ENCODE measurements around the gene WDR37.

The WDR37 gene

DNA sequence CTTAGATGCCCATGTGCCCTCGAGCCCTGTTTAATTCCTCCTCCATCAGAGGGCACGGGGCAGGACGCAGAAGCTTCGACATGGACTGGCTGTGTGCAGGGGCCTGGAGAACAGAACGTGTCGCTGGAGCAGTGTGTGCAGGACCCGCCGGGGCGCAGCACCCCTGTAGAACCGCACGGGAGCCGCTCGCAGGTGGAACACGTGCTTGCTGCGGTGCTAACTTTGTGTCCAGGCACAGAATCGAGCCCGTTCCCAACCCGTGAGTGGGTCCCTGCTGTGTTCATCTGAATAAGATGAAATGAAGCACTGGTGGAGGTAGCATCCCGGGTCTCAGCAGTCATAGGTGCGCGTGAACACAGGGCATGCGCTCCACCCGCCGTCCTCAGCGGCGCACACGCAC lies 116.9 kb downstream of the WDR37 start:
- no peaks in the 10 kb centered on the region for H3K27me3 ChIP-seq (ENCODE audit: insufficient read depth, low read length, poor library complexity)
- no peaks in the 10 kb centered on the region for H3K79me2 ChIP-seq (ENCODE audit: insufficient read depth, low read length)
- no peaks in the 10 kb centered on the region for H3K4me1 ChIP-seq (ENCODE audit: insufficient read depth, low read length)
- no peak for ATAC-seq (ENCODE audit: insufficient read depth, low read depth)
- H4K20me1 ChIP-seq (ENCODE audit: insufficient read depth, low read length) = 0 out of 2 replicates have a peak, but pooled peaks cover 2% of the 10 kb centered on the region
- no peaks in the 10 kb centered on the region for H3K9me3 ChIP-seq (ENCODE audit: insufficient read depth, low read length, severe bottlenecking)
- H3K4me3 ChIP-seq (ENCODE audit: low read depth in 1 of 2, low read length in 2 of 2) = no peak overlapping the region
- no peak overlapping the region for H2AFZ ChIP-seq (ENCODE audit: low read depth, low read length)
- no peak for DNase-seq
- no peak for TF ChIP-seq EZH2 (IDR thresholded peaks at IDR 0.05; ENCODE audit: borderline replicate concordance, low read depth, low read length, severe bottlenecking)
- TF ChIP-seq, protein P1, sequence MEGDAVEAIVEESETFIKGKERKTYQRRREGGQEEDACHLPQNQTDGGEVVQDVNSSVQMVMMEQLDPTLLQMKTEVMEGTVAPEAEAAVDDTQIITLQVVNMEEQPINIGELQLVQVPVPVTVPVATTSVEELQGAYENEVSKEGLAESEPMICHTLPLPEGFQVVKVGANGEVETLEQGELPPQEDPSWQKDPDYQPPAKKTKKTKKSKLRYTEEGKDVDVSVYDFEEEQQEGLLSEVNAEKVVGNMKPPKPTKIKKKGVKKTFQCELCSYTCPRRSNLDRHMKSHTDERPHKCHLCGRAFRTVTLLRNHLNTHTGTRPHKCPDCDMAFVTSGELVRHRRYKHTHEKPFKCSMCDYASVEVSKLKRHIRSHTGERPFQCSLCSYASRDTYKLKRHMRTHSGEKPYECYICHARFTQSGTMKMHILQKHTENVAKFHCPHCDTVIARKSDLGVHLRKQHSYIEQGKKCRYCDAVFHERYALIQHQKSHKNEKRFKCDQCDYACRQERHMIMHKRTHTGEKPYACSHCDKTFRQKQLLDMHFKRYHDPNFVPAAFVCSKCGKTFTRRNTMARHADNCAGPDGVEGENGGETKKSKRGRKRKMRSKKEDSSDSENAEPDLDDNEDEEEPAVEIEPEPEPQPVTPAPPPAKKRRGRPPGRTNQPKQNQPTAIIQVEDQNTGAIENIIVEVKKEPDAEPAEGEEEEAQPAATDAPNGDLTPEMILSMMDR (IDR thresholded peaks at IDR 0.05; ENCODE audit: borderline replicate concordance, extremely low read depth, low read length, poor library complexity, severe bottlenecking) = no peak
- no peak overlapping the region for H3K4me2 ChIP-seq (ENCODE audit: insufficient read depth, low read length)
- no peak overlapping the region for H3K9ac ChIP-seq (ENCODE audit: low read depth, low read length)
- H3K36me3 ChIP-seq (ENCODE audit: insufficient read depth, low read length) = no peaks in the 10 kb centered on the region
- H3K27ac ChIP-seq (ENCODE audit: low read length) = no peak overlapping the region

DNA sequence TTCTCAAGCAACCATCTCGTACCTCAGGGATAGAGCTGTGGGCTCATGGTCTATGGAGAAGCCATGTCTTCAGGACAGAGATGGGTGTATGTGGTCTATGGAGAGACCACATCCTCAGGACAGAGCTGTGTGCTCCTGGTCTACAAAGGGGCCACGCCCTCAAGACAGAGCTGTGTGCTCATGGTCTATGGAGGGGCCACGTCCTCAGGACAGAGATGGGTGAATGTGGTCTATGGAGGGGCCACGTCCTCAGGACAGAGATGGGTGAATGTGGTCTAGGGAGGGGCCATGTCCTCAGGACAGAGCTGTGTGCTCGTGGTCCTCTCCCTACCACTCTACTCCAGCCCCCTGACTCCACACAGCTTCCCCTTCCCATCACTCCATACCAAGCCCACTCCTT lies 117.8 kb downstream of the WDR37 start:
- Histone ChIP-seq H3K36me3 (ENCODE audit: insufficient read depth, low read length) (no peaks in the 10 kb centered on the region), H3K4me2 (ENCODE audit: insufficient read depth, low read length) (no peak overlapping the region), H3K79me2 (ENCODE audit: insufficient read depth, low read length) (no peaks in the 10 kb centered on the region), H3K9ac (ENCODE audit: low read depth, low read length) (no peak overlapping the region), H4K20me1 (ENCODE audit: insufficient read depth, low read length) (0 out of 2 replicates have a peak, but pooled peaks cover 2% of the 10 kb centered on the region), H3K27me3 (ENCODE audit: insufficient read depth, low read length, poor library complexity) (no peaks in the 10 kb centered on the region), H2AFZ (ENCODE audit: low read depth, low read length) (no peak overlapping the region), H3K9me3 (ENCODE audit: insufficient read depth, low read length, severe bottlenecking) (no peaks in the 10 kb centered on the region), H3K4me3 (ENCODE audit: low read depth in 1 of 2, low read length in 2 of 2) (no peak overlapping the region), H3K4me1 (ENCODE audit: insufficient read depth, low read length) (no peaks in the 10 kb centered on the region), H3K27ac (ENCODE audit: low read length) (no peak overlapping the region)
- no peak for TF ChIP-seq EZH2 (IDR thresholded peaks at IDR 0.05; ENCODE audit: borderline replicate concordance, low read depth, low read length, severe bottlenecking)
- TF ChIP-seq, protein P1 (IDR thresholded peaks at IDR 0.05; ENCODE audit: borderline replicate concordance, extremely low read depth, low read length, poor library complexity, severe bottlenecking) = no peak
- no peak for ATAC-seq (ENCODE audit: insufficient read depth, low read depth)
- DNase-seq = no peak

DNA sequence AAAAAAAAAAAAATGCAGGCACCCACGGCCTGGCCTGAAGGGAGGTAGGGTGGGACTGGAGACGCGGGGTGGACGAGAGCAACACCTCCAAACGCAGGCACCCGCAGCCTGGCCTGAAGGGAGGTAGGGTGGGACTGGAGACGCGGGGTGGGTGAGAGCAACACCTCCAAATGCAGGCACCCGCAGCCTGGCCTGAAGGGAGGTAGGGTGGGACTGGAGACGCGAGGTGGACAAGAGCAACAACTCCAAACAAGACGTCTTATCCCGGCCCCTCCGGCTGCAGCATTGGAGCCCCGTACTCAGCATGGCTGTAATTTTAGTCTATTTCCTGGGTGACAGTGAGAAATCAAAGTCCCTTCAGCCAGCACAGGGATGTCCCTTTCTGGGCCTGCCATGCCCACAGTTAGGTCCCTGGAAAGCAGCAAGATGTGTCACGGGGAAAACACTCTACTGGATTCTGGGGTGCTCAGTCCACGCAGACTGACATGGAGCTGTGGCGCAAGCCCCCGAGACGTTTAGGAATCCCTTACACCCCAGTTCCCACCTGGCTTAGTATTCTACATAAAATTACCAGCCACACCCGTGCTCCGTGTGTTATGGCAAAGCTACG lies 119.9 kb downstream of the WDR37 start:
- H2AFZ ChIP-seq (ENCODE audit: low read depth, low read length) = no peak overlapping the region
- H3K27me3 ChIP-seq (ENCODE audit: insufficient read depth, low read length, poor library complexity) = no peaks in the 10 kb centered on the region
- H4K20me1 ChIP-seq (ENCODE audit: insufficient read depth, low read length) = 0 out of 2 replicates have a peak, but pooled peaks cover 2% of the 10 kb centered on the region
- no peaks in the 10 kb centered on the region for H3K4me1 ChIP-seq (ENCODE audit: insufficient read depth, low read length)
- H3K4me2 ChIP-seq (ENCODE audit: insufficient read depth, low read length) = no peak overlapping the region
- H3K9me3 ChIP-seq (ENCODE audit: insufficient read depth, low read length, severe bottlenecking) = no peaks in the 10 kb centered on the region
- H3K27ac ChIP-seq (ENCODE audit: low read length) = no peak overlapping the region
- ATAC-seq (ENCODE audit: insufficient read depth, low read depth) = no peak
- H3K4me3 ChIP-seq (ENCODE audit: low read depth in 1 of 2, low read length in 2 of 2) = no peak overlapping the region
- H3K79me2 ChIP-seq (ENCODE audit: insufficient read depth, low read length) = no peaks in the 10 kb centered on the region
- TF ChIP-seq EZH2 (IDR thresholded peaks at IDR 0.05; ENCODE audit: borderline replicate concordance, low read depth, low read length, severe bottlenecking) = no peak
- TF ChIP-seq, protein P1 (IDR thresholded peaks at IDR 0.05; ENCODE audit: borderline replicate concordance, extremely low read depth, low read length, poor library complexity, severe bottlenecking) = no peak
- DNase-seq = no peak
- no peaks in the 10 kb centered on the region for H3K36me3 ChIP-seq (ENCODE audit: insufficient read depth, low read length)
- H3K9ac ChIP-seq (ENCODE audit: low read depth, low read length) = no peak overlapping the region
